ENCODE data around the gene COL21A1. TPM values are rescaled to one million over a fixed set of nuclear protein-coding genes. Genes with fewer than 3 reads are reported as not detected.

The COL21A1 gene
- total RNA-seq, 4 donors from 2014 or later, result 0.47 to 0.67 TPM; not detected in 2

DNA sequence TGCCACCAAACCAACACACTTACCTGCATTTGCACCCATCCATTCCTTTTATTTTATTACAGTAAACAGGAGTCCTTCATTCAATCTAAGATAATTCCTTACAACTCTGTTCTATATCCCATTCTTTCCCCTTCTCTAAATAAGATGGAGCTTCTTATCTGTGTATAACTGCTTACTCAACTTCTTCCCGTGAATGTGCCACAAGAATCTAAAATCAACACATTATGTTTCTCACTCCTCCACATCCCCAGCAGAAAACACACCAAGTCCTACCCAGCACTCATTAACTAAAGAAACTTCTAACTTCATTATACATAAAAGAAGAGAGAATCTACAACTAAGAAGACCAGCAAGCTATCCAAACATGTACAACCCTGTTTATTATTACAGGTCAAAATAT lies 141.1 kb downstream of the COL21A1 start:
- Histone ChIP-seq H3K9me3 (no peaks in the 10 kb centered on the region), H3K4me1 (no peaks in the 10 kb centered on the region), H3K27ac (no peak overlapping the region), H3K4me3 (no peak overlapping the region), H3K36me3 (no peaks in the 10 kb centered on the region), H3K27me3 (no peaks in the 10 kb centered on the region)
- no peak for DNase-seq
- TF ChIP-seq POLR2A (IDR thresholded peaks at IDR 0.05), result no peak

DNA sequence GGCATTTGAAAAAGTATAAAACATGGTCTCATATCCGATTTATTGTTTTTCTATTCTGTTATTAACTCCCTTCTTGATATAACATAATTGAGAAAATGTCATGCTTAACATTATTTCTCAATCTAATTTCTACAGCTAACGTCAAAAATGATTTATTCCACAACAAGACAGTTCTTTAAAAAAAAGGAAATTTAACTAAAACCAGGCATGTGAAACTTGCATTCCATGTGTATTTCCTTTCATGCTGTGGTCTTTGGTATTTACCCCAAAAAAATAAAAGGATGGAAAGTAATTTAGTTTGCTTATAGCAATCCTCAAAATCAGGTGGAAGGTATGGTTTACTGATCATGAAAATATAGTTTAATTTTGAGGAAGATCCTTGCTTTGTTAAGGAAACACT lies 142.8 kb downstream of the COL21A1 start:
- H3K36me3 ChIP-seq, result no peaks in the 10 kb centered on the region
- H3K4me1 ChIP-seq, result no peaks in the 10 kb centered on the region
- DNase-seq, result no peak
- TF ChIP-seq POLR2A (IDR thresholded peaks at IDR 0.05), result no peak
- TF ChIP-seq, protein P1, sequence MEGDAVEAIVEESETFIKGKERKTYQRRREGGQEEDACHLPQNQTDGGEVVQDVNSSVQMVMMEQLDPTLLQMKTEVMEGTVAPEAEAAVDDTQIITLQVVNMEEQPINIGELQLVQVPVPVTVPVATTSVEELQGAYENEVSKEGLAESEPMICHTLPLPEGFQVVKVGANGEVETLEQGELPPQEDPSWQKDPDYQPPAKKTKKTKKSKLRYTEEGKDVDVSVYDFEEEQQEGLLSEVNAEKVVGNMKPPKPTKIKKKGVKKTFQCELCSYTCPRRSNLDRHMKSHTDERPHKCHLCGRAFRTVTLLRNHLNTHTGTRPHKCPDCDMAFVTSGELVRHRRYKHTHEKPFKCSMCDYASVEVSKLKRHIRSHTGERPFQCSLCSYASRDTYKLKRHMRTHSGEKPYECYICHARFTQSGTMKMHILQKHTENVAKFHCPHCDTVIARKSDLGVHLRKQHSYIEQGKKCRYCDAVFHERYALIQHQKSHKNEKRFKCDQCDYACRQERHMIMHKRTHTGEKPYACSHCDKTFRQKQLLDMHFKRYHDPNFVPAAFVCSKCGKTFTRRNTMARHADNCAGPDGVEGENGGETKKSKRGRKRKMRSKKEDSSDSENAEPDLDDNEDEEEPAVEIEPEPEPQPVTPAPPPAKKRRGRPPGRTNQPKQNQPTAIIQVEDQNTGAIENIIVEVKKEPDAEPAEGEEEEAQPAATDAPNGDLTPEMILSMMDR (IDR thresholded peaks at IDR 0.05), result no peak
- H3K27me3 ChIP-seq, result no peaks in the 10 kb centered on the region
- no peaks in the 10 kb centered on the region for H3K9me3 ChIP-seq
- H3K27ac ChIP-seq, result no peak overlapping the region
- H3K4me3 ChIP-seq, result no peak overlapping the region

DNA sequence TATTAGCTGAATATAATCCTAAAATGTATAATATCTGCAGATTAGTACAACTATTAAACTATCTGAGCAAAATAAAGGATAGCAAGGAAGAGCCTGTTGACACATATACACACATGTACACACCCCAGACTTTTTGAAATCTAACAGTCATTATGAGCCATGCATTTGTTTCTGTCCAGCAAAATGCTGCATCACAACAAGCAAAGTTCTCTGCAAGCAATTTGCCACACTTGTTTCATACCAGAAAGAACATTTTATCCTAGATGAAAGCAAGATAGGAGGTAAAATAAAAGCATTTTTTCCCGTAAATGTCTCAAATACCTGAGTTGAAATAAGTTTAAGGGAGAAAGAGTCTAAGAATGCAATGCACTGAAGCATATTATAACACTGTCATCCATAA lies 145.2 kb downstream of the COL21A1 start:
- DNase-seq, result no peak
- no peak overlapping the region for H3K27ac ChIP-seq
- H3K27me3 ChIP-seq, result no peaks in the 10 kb centered on the region
- no peak overlapping the region for H3K4me3 ChIP-seq
- H3K9me3 ChIP-seq, result no peaks in the 10 kb centered on the region
- no peaks in the 10 kb centered on the region for H3K36me3 ChIP-seq
- TF ChIP-seq, protein P1 (IDR thresholded peaks at IDR 0.05), result no peak
- TF ChIP-seq POLR2A (IDR thresholded peaks at IDR 0.05), result no peak
- no peaks in the 10 kb centered on the region for H3K4me1 ChIP-seq

DNA sequence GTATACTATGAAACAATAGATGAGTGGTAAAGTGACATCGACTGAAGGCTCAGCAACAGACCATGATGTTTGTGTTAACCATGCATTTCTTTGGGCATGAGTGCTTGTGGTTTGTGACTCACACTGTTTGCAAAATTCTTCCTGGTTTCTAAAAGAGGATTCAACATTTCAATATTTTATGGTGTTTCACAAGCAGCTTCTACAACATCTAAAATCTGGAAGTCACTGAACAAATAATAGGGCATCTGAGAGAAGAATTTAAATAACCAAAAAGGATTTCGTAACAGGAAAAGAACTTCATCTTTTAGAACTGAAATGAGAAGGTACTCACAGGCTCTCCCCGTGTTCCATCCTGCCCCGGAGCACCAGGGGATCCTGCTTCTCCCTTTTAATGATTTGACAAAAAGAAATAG lies 146.2 kb downstream of the COL21A1 start:
- Histone ChIP-seq H3K4me1 (no peaks in the 10 kb centered on the region), H3K4me3 (no peak overlapping the region), H3K36me3 (no peaks in the 10 kb centered on the region), H3K27ac (no peak overlapping the region), H3K9me3 (no peaks in the 10 kb centered on the region), H3K27me3 (no peaks in the 10 kb centered on the region)
- TF ChIP-seq, protein P1 (IDR thresholded peaks at IDR 0.05), result no peak
- no peak for DNase-seq

DNA sequence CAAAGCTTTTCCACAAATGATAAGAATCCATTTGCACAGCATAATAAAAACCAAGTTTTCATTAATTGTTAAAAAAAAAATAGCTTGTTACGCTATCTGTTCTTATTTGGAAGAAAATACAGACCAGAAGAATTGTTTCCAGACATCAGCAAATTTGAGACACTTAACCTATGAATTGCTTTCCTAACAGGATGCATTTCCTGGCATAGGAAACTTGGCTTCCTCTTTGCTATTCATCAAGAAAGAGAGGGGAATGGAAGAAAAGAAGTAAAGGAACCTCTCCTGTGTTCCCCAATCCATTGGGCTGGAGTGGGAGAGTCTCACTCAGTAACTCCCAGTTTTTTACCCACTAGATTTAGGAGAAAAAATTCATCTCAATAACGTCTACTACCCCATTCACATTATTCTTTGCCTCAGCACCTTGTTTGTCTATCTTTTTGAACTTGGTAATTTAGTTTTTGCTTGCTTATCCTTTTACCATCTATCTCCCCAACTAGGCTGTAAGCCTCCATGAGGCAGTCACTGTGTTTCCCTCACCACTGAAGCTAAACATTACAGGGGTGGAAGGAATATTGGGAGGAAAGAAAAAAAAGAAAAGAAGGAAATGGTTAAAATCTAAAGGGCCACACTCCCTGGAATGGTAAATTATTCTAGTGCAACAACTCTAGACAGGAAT lies 150.3 kb downstream of the COL21A1 start:
- H3K27ac ChIP-seq, result no peak overlapping the region
- no peaks in the 10 kb centered on the region for H3K9me3 ChIP-seq
- no peaks in the 10 kb centered on the region for H3K36me3 ChIP-seq
- no peaks in the 10 kb centered on the region for H3K4me1 ChIP-seq
- no peak overlapping the region for H3K4me3 ChIP-seq
- DNase-seq, result no peak
- TF ChIP-seq POLR2A (IDR thresholded peaks at IDR 0.05), result no peak
- TF ChIP-seq, protein P1 (IDR thresholded peaks at IDR 0.05), result no peak
- no peaks in the 10 kb centered on the region for H3K27me3 ChIP-seq

DNA sequence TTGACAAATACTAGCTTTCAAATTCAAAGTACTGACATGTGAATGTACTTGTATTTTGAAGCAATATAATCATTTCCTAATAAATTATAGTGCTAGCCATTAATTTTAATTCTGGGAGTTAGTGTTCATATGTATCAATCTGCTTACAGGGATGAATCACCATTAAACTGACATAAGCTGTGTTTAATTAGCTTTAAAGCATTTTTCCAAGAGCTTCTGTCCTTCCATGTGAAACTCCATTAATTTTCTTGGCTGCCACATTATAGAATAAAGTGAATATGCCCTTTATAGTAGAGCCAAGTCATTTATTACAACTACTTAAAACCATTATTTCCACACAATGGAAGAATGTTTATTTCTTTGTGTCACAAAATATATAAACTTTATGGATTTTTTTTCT lies 150.8 kb downstream of the COL21A1 start:
- TF ChIP-seq, protein P1 (IDR thresholded peaks at IDR 0.05), result no peak
- no peak for TF ChIP-seq POLR2A (IDR thresholded peaks at IDR 0.05)
- no peak for DNase-seq

More for the DNA sequence above, 150.8 kb downstream of the COL21A1 start:
- H3K36me3 ChIP-seq, result no peaks in the 10 kb centered on the region
- no peak overlapping the region for H3K4me3 ChIP-seq
- H3K27me3 ChIP-seq, result no peaks in the 10 kb centered on the region
- no peaks in the 10 kb centered on the region for H3K9me3 ChIP-seq
- H3K4me1 ChIP-seq, result no peaks in the 10 kb centered on the region
- H3K27ac ChIP-seq, result no peak overlapping the region
